Right renal pelvis (tissue), 4 donors: Measurements from ENCODE around the gene NF1. TPM values are rescaled to one million over a fixed set of nuclear protein-coding genes. Genes with fewer than 3 reads are reported as not detected.

ENCODE experiments used
- DNase-seq, 4 donors: peaks; one replicate each; pipeline ENCODE4 v3.0.0-alpha.2; 2013; ENCODE audit warnings: low read depth in 4 of 4, low spot score in 3 of 4, missing footprints in 1 of 4
- polyA plus RNA-seq, 4 donors: library from polyadenylated mRNA; unstranded; fragments of 120-200 nt; gene quantifications; one replicate each; pipeline ENCODE4 v1.2.1, GENCODE V29; 2013; ENCODE audit not compliant: insufficient read length in 4 of 4

The NF1 gene
- polyA plus RNA-seq, 4 donors: 36.6 to 42.1 (median 39.1) TPM

GRCh38 chr17:31393749-31394146, 299.0 kb downstream of the NF1 start:
- DNase-seq: no peak

- peak; percentile 73 to 82 (median 76) for DNase-seq
Measured at GRCh38 chr17:31394544-31394943, 299.8 kb downstream of the NF1 start.

GRCh38 chr17:31397256-31397939, 302.6 kb downstream of the NF1 start:
- DNase-seq: no peak

- no peak for DNase-seq
Measured at GRCh38 chr17:31398381-31399311, 303.9 kb downstream of the NF1 start.

- DNase-seq: no peak
Measured at GRCh38 chr17:31400481-31400950, 305.7 kb downstream of the NF1 start.

- no peak for DNase-seq
Measured at GRCh38 chr17:31401456-31402254, 306.9 kb downstream of the NF1 start.

- no peak for DNase-seq
Measured at GRCh38 chr17:31404028-31404949, 309.5 kb downstream of the NF1 start.

- no peak for DNase-seq
Measured at GRCh38 chr17:31405890-31406371, 311.2 kb downstream of the NF1 start.

GRCh38 chr17:31408586-31408985, 313.8 kb downstream of the NF1 start:
- DNase-seq: no peak

GRCh38 chr17:31411707-31412285, 317.0 kb downstream of the NF1 start:
- no peak for DNase-seq

- DNase-seq: no peak
Measured at GRCh38 chr17:31412511-31412910, 317.7 kb downstream of the NF1 start.

GRCh38 chr17:31413081-31413799, 318.5 kb downstream of the NF1 start:
- no peak for DNase-seq

- DNase-seq: no peak
Measured at GRCh38 chr17:31413874-31414549, 319.2 kb downstream of the NF1 start.

- no peak for DNase-seq
Measured at GRCh38 chr17:31414550-31414918, 319.8 kb downstream of the NF1 start.

GRCh38 chr17:31415004-31415454, 320.3 kb downstream of the NF1 start:
- no peak for DNase-seq

GRCh38 chr17:31415640-31416502, 321.1 kb downstream of the NF1 start:
- DNase-seq: no peak

GRCh38 chr17:31416503-31416923, 321.7 kb downstream of the NF1 start:
- no peak for DNase-seq
